ENCODE results near the gene ATG4A. TPM values are rescaled to one million over a fixed set of nuclear protein-coding genes. Genes with fewer than 3 reads are reported as not detected.

Gene ATG4A
- total RNA-seq, 1 experiment from 2014 or later: 6.4 TPM

DNA sequence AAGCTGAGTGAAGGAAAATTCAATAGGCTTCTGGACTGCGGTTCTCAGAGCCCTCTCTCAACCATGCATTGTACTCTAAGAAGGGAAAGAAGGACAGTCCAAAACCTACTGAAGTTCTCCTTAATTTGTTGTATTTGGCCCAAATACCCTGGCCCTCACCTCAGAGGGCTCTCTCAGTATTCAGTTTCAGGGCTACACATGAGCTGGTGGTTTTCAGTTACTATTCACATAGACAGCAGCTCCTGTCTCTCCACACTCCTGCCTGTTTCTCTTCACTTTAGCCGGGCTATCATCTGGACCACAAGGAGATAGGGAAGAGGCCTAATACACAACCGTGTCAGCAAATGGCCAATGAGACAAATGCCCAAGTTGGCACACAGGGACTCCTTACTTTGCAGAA, 66.0 kb downstream of the ATG4A start:
- H3K4me3 Mint-ChIP-seq: no peak overlapping the region
- no peak overlapping the region for H4K91ac ChIP-seq (ENCODE audit: insufficient read length, low read depth, low read length)
- no peak overlapping the region for H3K9ac ChIP-seq (ENCODE audit: extremely low read depth, insufficient read length, low read length)
- no peak overlapping the region for H3K27ac Mint-ChIP-seq
- no peak overlapping the region for H3K56ac ChIP-seq (ENCODE audit: insufficient read length, low read depth, low read length)
- no peak overlapping the region for H2AK5ac ChIP-seq (ENCODE audit: insufficient read length, low read length)
- H3K14ac ChIP-seq (ENCODE audit: insufficient read depth, low read length): no peak overlapping the region
- no peaks in the 10 kb centered on the region; a peak in 2 of 7 replicates for H3K36me3 Mint-ChIP-seq (ENCODE audit: insufficient read depth in 1 of 3, low read depth in 3 of 3)
- no peak overlapping the region for H3K4me2 ChIP-seq (ENCODE audit: insufficient read depth, insufficient read length, low read length)
- WGBS (ENCODE audit: extremely low coverage, insufficient read length, low lambda C conversion rate): no CpG with 5 or more reads among the region's 3 CpGs
- no peak overlapping the region for H2BK5ac ChIP-seq (ENCODE audit: insufficient read length, low read length)
- H3K9me3 Mint-ChIP-seq: no peaks in the 10 kb centered on the region
- no peak for DNase-seq
- H4K5ac ChIP-seq (ENCODE audit: insufficient read length, low read depth, low read length): no peak overlapping the region
- H2BK20ac ChIP-seq (ENCODE audit: low read depth, low read length, poor library complexity, severe bottlenecking): no peak overlapping the region
- no peak overlapping the region for H4K8ac ChIP-seq (replicated peaks; ENCODE audit: insufficient read length, low read depth, low read length)
- H3K4me1 ChIP-seq (ENCODE audit: insufficient read depth, low read length): no peaks in the 10 kb centered on the region
- H3K79me2 ChIP-seq (ENCODE audit: insufficient read depth, low read length): no peaks in the 10 kb centered on the region
- no peak overlapping the region for H2BK120ac ChIP-seq (ENCODE audit: low read depth, low read length, poor library complexity, severe bottlenecking)
- no peak overlapping the region for H2BK15ac ChIP-seq (ENCODE audit: low read depth, low read length)
- H2BK12ac ChIP-seq (ENCODE audit: insufficient read length, low read depth, low read length): no peak overlapping the region
- H3K27me3 Mint-ChIP-seq (ENCODE audit: low read depth): no peaks in the 10 kb centered on the region
- H3K4me1 Mint-ChIP-seq: peaks cover 3 to 10% of the 10 kb centered on the region in 2 experiments
- TF ChIP-seq, protein P1, sequence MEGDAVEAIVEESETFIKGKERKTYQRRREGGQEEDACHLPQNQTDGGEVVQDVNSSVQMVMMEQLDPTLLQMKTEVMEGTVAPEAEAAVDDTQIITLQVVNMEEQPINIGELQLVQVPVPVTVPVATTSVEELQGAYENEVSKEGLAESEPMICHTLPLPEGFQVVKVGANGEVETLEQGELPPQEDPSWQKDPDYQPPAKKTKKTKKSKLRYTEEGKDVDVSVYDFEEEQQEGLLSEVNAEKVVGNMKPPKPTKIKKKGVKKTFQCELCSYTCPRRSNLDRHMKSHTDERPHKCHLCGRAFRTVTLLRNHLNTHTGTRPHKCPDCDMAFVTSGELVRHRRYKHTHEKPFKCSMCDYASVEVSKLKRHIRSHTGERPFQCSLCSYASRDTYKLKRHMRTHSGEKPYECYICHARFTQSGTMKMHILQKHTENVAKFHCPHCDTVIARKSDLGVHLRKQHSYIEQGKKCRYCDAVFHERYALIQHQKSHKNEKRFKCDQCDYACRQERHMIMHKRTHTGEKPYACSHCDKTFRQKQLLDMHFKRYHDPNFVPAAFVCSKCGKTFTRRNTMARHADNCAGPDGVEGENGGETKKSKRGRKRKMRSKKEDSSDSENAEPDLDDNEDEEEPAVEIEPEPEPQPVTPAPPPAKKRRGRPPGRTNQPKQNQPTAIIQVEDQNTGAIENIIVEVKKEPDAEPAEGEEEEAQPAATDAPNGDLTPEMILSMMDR (conservative IDR thresholded peaks at IDR 0.05): no peak
- no peaks in the 10 kb centered on the region for H3K23me2 ChIP-seq (ENCODE audit: insufficient read length, low read depth, low read length, poor library complexity, severe bottlenecking)
- H2AFZ ChIP-seq (ENCODE audit: low read length): no peak overlapping the region
- no peak overlapping the region for H3K27ac ChIP-seq (ENCODE audit: insufficient read length, low read depth, low read length)
- no peak overlapping the region for H3K23ac ChIP-seq (ENCODE audit: insufficient read length, low read depth, low read length)
- no peak overlapping the region for H3K18ac ChIP-seq (ENCODE audit: insufficient read length, low read depth, low read length)
- H4K20me1 ChIP-seq (ENCODE audit: control insufficient read depth, insufficient read depth, insufficient read length): no peaks in the 10 kb centered on the region
- no peaks in the 10 kb centered on the region for H3K79me1 ChIP-seq (ENCODE audit: insufficient read depth, low read depth, low read length, poor library complexity, severe bottlenecking)
- H3T11ph ChIP-seq (ENCODE audit: low read length): no peak overlapping the region
- no peaks in the 10 kb centered on the region for H3K9me3 ChIP-seq (ENCODE audit: control insufficient read depth, low read depth, low read length)
- H3K27me3 ChIP-seq (ENCODE audit: insufficient read depth, low read length): no peaks in the 10 kb centered on the region
- H3K4ac ChIP-seq (ENCODE audit: low read depth, low read length): no peak overlapping the region

All from H9 (cell line).